Right cardiac atrium (tissue), 5 donors: Measurements from ENCODE around the gene FBXW10. TPM values are rescaled to one million over a fixed set of nuclear protein-coding genes. Genes with fewer than 3 reads are reported as not detected.
A peak's percentile ranks its signal among the peaks of the same experiment; 100 is the strongest.
"Not testable (repeated sequence)": the region's sequence is repeated elsewhere in the genome, so short reads cannot be mapped to it uniquely, and the experiment has no call there.

Experiments used
- ATAC-seq, 2 donors: fragments of 200-7000 bp; cut with Tn5 transposase; one replicate each; pipeline versions ENCODE4 v1.8.0 to v1.9.1; 2020; ENCODE audit warnings: moderate library complexity in 2 of 2, mild to moderate bottlenecking in 1 of 2
- DNase-seq, 3 donors: peaks; one replicate each; pipeline ENCODE4 v3.0.0-alpha.2; 2020
- H3K27ac ChIP-seq: one replicate; pipeline ENCODE4 v1.5.1; 2013; ENCODE audit warnings: mild to moderate bottlenecking, low read length, control low read depth, moderate library complexity
- H3K27me3 ChIP-seq: one replicate; pipeline ENCODE4 v1.6.1; 2013; ENCODE audit not compliant: control insufficient read depth, insufficient read depth
- H3K4me1 ChIP-seq: one replicate; pipeline ENCODE4 v1.6.1; 2013; ENCODE audit warnings: low read length; ENCODE audit not compliant: control insufficient read depth, insufficient read depth
- H3K4me3 ChIP-seq: one replicate; pipeline ENCODE4 v1.5.1; 2013; ENCODE audit warnings: low read length, control low read depth
- H3K9me3 ChIP-seq: one replicate; pipeline ENCODE4 v1.6.1; 2013; ENCODE audit warnings: low read length; ENCODE audit not compliant: control insufficient read depth
- WGBS: extraction: QIAGEN DNeasy Blood & Tissue Kit; methylation state at CpG from one replicate; pipeline ENCODE4 v1.1.7; 2013; 5-methylcytosine and 5-hydroxymethylcytosine counted together
- intact Hi-C, 4 donors: fragments of 100-400 bp; cut with DNase I; formaldehyde crosslinking; loops; one replicate each; pipeline versions ENCODE4 v1.11.0 to v1.14.0; 2022 to 2023
- polyA plus RNA-seq: library from polyadenylated mRNA; stranded (reverse); fragments of 200-250 nt; gene quantifications from one replicate; pipeline ENCODE4 v1.2.3, GENCODE V29; 2013
- total RNA-seq, 4 donors: library from RNA; stranded (reverse); fragmentation: NEBNext Ultra II Directional; extraction: Animal tissue kit (Norgen Biotek cat#: 25700); gene quantifications; one replicate each; pipeline ENCODE4 v1.2.1, GENCODE V29; 2021
- donor health status: healthy with polysubstance abuse.
- donor health status: DM: no; HTN: yes; CAD: no.
- donor health status: DM: no; HTN: no; CAD: no.
- donor health status: DM: no; HTN: yes; CAD: no; lungs with severe emphysema.
- donor health status: DM: yes; HTN: yes; CAD: no.

The FBXW10 gene
- total and polyA plus RNA-seq, 5 donors, result 0.11 to 0.26 (median 0.17) TPM

DNA sequence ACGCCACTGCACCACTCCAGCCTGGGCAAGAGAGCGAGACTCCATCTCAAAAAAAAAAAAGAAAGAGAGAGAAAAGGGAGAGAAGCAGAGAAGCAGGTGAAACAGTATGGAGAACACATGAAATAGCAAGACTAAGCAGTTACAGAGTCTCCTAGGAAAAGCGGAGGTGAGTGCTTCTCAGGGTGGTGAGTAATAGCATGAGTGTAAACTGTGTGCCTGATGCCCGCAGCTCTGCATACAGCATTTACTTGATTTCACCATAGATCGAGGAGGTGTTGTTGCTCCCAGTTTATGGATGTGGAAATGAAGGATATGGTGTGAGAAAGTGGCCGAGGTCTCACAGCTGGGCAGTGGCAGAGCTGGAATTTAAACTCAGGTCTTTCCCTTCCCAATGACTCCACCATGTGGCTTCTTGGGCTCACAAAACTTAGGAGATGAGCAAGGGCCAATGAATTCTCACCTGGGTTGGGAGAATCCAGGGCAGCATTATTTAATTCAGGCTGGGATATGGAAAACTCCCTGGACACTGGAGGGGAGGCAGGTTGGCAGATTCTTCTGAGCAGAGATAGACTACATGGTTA lies 10.1 kb downstream of the FBXW10 start:
- intact Hi-C loops, H3K27me3 ChIP-seq, DNase-seq, H3K4me3 ChIP-seq, H3K27ac ChIP-seq, H3K9me3 ChIP-seq, H3K4me1 ChIP-seq: not testable (repeated sequence)
- WGBS, result 85% methylated on average over 5 of the region's 6 CpGs
- peak; percentile 32 to 51 for ATAC-seq

DNA sequence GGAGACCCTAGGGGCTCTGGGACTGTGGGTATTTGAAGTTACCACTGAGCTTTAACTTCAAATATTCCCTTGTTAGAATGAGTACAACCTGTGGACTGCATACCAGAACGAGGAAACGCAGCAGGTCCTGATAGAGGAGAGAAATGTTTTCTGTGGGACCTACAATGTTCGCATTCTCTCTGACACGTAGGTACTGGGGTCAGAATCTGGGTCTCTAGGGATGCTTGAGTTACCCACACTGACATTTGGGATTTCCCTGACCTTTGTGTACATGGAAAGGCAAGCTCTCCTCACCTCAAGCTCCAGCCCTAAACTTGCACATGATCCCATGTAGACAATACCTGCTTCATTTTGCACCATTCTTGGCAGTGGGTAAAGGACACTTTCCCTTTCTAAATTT lies 12.1 kb downstream of the FBXW10 start:
- intact Hi-C loops, H3K9me3 ChIP-seq, DNase-seq, ATAC-seq, H3K4me3 ChIP-seq, H3K27me3 ChIP-seq, H3K27ac ChIP-seq, H3K4me1 ChIP-seq: not testable (repeated sequence)
- WGBS, result 84% methylated on average over 4 of the region's 4 CpGs

DNA sequence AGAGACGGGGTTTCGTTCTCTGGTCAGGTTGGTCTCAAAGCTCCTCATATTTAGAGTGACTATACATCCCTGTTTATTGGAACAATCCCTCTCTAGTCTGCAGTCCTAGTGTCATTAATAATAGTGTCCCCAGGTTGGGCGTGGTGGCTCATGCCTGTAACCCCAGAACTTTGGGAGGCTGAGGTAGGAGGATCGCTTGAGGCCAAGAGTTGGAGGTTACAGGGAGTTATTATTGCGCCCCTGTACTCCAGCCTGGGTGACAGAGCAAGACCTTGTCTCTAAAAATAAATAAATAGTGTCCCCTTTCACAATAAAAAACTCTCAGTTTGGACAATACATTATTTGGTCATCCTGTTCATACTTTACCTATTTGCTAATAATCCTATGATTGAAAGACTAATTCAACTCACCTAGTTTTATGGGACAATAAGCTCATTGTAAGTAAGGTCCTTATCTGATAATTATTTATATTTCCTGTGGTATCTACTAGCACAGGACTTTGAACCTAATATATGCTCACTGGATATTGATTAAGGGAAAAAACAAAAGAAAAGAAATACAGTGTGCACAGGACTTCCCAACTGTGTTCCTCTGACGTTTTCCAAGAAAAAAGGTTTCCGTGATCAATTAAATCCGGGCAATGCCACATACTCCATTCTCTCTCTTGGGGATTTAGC lies 13.7 kb downstream of the FBXW10 start:
- intact Hi-C loops, ATAC-seq, H3K27me3 ChIP-seq, H3K9me3 ChIP-seq, H3K4me1 ChIP-seq, H3K4me3 ChIP-seq, DNase-seq, H3K27ac ChIP-seq: not testable (repeated sequence)
- 90% methylated on average over 8 of the region's 8 CpGs for WGBS

DNA sequence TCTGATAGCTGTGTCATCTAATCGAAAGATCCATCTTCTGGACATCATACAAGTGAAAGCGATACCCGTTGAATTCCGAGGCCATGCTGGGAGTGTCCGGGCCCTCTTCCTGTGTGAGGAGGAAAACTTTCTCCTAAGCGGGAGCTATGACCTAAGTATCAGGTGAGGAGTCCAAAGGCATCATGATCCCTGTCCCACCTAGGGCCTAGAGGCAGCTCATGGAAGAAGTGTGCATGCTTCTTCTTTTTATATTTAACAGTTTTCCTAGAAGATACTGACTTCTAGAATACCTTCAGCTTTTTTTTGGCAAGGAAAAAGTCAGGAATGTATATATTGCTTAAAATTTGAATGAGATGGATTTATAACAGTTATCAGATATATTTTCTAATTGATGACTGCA lies 14.5 kb downstream of the FBXW10 start:
- H3K9me3 ChIP-seq, ATAC-seq, H3K27ac ChIP-seq, H3K27me3 ChIP-seq, H3K4me3 ChIP-seq, H3K4me1 ChIP-seq, DNase-seq, intact Hi-C loops: not testable (repeated sequence)
- 92% methylated on average over 2 of the region's 6 CpGs for WGBS

DNA sequence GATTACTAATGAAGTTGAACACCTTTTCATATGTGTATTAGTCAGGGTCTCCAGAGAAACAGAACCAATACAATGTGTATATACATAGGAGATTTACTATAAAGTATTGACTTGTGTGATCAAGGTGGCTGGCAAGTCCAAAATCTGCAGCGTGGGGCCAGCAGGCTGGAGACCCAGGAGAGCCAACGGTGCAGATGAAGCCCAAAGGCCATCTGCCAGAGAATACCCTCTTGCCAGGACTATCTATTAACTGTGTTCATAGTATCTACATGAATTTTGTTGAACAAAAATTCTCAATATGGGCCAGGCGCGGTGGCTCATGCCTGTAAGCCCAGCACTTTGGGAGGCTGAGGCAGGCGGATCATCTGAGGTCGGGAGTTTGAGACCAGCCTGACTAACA lies 16.4 kb downstream of the FBXW10 start:
- H3K9me3 ChIP-seq, H3K27ac ChIP-seq, intact Hi-C loops, DNase-seq, H3K4me1 ChIP-seq, ATAC-seq, H3K4me3 ChIP-seq, H3K27me3 ChIP-seq: not testable (repeated sequence)
- WGBS, result 94% methylated on average over 6 of the region's 6 CpGs

DNA sequence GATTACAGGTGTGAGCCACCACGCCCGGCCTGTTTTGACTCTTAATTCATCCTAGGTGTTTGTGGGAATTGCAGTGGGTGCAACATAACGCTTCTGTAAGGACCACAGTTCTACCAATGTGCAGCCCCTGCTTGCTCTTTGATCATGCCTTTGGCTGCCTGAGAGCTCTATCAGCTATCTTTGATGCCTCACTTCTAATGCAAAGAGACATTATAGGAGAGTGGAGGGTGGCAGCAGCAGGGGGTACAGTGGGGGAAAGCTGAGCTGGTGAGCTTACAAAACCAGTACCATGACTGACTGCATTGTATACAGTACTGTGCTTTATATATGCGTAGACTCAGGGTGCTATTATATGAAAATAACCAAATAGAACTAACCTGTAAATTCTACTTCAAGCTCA lies 26.7 kb downstream of the FBXW10 start:
- H3K9me3 ChIP-seq, H3K4me3 ChIP-seq, DNase-seq, ATAC-seq, H3K4me1 ChIP-seq, H3K27ac ChIP-seq, intact Hi-C loops, H3K27me3 ChIP-seq: not testable (repeated sequence)
- 80% methylated on average over 4 of the region's 4 CpGs for whole genome bisulfite sequencing

DNA sequence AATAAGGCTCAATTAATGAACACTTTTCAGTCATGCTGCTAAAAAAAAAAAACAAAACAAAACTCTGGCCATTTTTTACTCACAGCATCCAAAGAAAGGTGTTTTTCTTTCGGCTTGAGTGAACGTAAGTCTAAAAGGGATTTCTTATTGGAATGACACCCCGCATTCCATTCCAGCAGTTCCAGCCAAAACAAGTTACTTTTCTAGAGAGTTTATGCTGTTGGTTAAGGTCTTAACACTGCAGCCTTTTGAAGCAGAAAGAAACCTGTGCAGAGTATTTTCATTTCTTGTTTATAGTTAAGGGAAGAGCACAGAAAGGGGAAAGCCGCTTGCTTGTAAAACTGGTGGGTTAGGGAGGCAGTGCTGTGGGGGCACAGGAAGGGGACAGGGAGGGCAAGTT lies 27.2 kb downstream of the FBXW10 start:
- H3K27me3 ChIP-seq, H3K9me3 ChIP-seq, ATAC-seq, H3K4me1 ChIP-seq, intact Hi-C loops, H3K27ac ChIP-seq, H3K4me3 ChIP-seq, DNase-seq: not testable (repeated sequence)
- WGBS, result 64% methylated on average over 4 of the region's 4 CpGs

DNA sequence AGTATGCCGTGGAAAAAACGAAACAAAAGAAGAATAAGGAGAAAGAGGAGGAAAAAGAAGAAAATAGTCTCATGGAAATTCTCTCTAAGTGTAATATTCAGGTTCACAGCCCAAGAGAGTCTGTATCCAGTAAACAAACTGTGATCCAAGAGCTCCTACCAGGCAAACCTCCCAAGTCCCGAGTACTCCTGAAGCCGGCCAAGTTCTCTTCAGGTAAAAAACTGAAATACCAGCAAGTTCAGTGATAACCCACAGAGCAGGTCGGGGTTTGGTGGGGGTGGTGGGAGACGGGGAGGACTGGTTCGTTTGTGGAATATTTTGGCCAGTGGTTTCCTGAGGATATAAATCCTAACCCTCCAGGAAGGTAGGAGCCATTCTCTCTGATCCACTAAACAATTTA lies 28.6 kb downstream of the FBXW10 start:
- no peak overlapping the region for H3K4me3 ChIP-seq
- no peaks in the 10 kb centered on the region for H3K9me3 ChIP-seq
- no peak for DNase-seq
- WGBS, result 69% methylated on average over 7 of the region's 7 CpGs
- intact Hi-C loops, result no loop called here
- ATAC-seq, result no peak
- H3K27ac ChIP-seq, result no peak overlapping the region
- H3K27me3 ChIP-seq, result no peaks in the 10 kb centered on the region
- no peaks in the 10 kb centered on the region for H3K4me1 ChIP-seq

DNA sequence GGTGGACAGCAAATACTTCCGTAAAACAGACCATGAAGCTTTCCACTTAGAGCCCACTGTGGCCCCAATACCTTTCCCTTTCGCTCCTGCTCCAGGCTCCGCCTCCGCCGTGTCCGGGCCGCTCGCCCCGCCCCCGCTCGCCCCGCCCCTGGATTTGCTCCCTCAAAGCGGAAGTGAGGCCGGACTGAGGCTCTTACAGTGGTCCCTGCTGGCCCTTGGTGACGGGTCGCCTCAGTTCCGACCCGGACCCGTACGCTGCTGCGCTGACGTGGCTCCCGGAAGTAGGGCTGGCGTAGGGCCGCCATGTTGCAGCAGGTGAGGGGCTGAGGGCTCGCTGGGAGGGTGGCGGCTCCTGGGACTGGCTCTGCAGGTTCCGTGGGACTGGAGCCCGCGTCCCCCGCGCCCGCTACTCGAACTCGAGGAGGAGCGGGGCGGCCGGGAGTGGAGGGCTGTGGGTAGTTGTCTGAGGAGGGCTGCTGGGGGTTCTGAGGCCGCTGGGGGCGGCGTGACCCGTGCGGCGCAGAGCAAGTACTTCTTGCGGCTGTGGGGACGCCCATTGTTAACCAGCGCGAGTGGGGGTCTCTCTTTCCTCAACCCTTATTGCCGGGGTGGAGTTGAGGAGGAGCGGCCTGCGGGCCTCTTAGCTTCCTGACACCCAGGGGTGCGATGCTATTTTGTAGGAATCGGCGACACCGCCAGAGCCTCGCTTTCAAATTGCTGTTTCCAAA lies 37.3 kb downstream of the FBXW10 start, which contains the start of gene TVP23B:
TVP23B (plus strand) TSS at position 193 of the 728 bp plus-strand sequence; CDS start at position 304, 111 bp downstream.
- under 1% methylated on average over 48 of the region's 56 CpGs for WGBS
- intact Hi-C loops, H3K9me3 ChIP-seq: not testable (repeated sequence)

DNA sequence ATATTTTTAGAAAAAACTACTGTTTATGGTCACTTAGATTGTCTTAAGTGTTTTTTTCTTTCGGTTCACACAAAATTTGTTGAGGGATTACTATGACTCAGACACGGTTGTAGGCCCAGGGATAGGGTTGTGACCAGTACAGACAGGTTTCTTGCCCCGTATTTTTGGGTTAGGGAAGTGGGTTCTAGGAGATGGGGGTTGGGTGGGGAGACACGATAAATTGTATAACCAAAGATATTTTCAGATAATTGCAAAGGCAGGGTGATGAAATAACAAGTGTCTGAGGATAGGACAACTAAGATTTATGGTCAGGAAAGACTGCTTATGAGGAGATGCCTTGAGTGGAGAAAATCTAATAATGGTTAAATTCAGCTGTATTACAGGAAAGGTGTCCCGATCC lies 38.0 kb downstream of the FBXW10 start:
- 7% methylated on average over 3 of the region's 5 CpGs for WGBS
- ATAC-seq, H3K27me3 ChIP-seq, DNase-seq, H3K4me1 ChIP-seq, H3K9me3 ChIP-seq, H3K27ac ChIP-seq, intact Hi-C loops: not testable (repeated sequence)
- H3K4me3 ChIP-seq, result peak overlapping the region; percentile 42

More for the DNA sequence above, 37.3 kb downstream of the FBXW10 start, which contains the start of gene TVP23B:
- H3K4me1 ChIP-seq, H3K27me3 ChIP-seq: not testable (repeated sequence)
- H3K4me3 ChIP-seq, result peak within 1 kb of the TSS; percentile 42
- ATAC-seq, result peak; percentile 100
- peak within 1 kb of the TSS; percentile 63 for H3K27ac ChIP-seq
- DNase-seq, result peak; percentile 97 to 99 (median 99)

DNA sequence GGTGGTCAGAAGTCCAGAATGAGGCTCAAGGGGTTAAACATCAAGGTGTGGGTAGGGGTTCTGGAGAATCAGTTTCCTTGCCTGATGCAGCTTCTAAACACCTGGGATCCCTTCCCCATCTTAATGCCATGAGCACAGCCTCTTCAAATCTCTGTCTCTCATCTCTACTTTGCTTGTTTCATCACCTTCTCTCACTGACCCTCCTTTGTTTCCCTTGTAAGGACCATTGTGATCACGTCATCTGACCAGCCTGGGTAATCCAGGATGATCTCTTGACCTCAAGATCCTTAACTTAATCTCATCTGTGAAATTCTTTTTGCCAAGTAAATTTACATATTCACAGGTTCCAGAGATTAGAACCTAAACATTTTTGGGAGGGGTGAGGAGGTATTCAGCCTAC lies 42.1 kb downstream of the FBXW10 start:
- DNase-seq, H3K27me3 ChIP-seq, H3K27ac ChIP-seq, H3K4me1 ChIP-seq, H3K4me3 ChIP-seq, H3K9me3 ChIP-seq, ATAC-seq, intact Hi-C loops: not testable (repeated sequence)
- 76% methylated on average over 1 of the region's 1 CpG for WGBS
